ENCODE results near the gene TMEM74B.

Gene TMEM74B

DNA sequence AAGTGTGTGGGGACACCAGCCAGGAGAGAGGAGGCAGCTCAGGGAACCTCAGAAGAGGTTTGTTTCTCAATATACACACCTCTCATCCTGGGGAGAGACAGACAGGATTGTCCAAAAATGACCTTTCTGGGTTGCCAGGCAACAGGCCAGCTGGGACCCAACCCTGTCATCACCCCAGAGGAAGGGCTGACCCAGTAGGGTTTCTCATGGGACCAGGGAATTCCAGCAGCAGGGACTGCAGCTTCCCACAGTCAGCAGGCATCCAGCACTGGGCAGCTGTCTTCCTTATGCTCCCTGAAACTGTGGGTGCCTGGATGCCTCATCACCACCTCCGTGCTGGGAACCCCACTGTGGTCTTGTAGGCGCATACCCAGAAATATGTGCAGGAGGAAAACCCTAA is 19.8 kb upstream of the TMEM74B start:
- no peak for DNase-seq

DNA sequence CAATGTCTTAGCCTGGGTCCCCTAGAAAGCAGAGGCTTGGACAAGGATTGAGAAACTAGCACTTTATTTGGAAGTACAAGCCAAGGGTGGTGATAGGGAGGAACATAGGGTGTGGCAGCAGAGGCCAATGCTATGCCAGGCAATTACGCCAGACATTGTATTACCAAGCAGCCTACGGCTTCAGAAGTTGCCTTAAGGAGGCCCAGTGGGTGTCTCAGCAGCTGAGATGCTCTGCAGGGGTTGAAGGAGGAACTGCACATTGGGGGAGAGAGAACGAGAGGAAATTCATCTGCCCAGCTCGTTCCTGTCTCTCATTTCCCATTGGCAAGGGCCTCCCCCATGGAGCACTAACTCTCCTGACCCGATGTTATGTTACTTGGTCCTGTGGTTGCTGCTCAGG is 19.3 kb upstream of the TMEM74B start:
- no peak for DNase-seq

DNA sequence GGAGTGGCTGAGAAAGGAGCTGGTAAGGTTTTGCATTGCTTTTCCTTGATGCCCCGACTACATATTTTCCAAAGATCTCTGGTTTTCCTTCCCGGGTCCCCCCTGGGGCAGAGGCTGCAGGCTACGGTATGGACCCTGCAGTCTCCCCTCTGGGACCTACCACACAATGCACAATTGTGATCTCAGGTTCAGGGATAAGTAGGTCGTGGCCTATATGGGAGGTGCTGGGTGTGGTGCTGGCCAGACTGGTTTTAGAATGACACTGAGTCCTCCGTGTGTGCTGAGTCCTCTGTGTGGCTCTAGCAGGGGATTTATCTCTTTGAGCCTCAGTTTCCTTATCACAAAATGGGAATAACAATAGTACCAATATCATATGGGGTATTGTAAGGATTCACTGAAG is 18.8 kb upstream of the TMEM74B start:
- no peak for DNase-seq

DNA sequence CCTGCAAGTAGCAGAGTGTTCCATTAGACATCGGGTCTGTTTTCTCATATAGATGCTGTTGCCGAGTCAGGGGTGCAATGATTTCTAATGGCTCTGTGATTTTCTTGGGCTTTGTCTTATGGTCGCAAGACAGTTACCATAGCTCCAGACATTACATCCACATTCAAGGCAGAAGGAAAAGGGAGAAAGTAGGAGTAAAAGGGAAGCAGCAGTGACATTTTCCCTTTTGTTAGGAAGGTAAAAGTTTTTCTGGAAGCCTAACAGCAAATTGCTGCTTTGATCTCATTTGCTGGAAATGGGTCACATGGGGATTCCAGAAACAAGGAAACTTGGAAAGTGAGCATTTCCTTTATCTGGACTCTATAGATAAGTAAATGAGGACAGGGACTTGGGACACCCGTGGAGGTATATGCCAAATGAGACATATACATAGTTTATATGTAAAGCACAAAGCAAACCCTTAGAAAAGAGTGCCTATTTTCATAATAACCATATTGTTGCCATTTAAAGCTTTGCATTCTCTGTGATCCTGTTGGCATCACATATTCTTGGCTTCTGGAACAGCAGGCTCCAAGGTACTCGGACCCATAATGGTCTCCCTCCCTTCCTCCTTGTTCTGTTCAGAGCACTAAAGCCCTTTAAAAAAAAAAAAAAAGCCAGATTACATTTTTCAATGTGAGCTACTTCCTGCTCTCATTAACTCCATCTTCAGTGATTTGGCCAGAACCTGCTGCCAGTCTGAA is 18.2 kb upstream of the TMEM74B start, which contains the start of gene C20orf202:
TSS of gene C20orf202 (plus strand) at position 693 of the 743 bp plus-strand sequence. CDS start 132 bp downstream, outside the sequence.
- DNase-seq, result no peak

DNA sequence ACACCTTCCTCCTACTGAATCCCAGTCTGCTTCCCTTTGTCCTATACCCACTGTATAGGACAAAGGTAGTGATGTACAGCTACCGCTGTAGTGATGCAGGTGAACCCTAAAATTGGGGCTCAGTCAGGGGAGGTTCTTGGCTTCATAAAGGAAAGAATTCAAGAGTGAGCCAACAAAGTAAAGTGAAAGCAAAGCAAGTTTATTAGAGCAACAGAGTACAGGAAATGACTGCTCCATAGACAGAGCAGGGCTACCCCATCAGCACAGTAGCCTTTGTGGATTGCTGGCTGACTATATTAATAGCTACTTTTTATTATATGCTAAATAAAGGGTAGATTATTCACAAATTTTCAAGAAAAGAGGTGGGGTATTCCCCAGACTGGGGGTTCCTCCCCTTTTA is 15.2 kb upstream of the TMEM74B start:
- no peak for DNase-seq

DNA sequence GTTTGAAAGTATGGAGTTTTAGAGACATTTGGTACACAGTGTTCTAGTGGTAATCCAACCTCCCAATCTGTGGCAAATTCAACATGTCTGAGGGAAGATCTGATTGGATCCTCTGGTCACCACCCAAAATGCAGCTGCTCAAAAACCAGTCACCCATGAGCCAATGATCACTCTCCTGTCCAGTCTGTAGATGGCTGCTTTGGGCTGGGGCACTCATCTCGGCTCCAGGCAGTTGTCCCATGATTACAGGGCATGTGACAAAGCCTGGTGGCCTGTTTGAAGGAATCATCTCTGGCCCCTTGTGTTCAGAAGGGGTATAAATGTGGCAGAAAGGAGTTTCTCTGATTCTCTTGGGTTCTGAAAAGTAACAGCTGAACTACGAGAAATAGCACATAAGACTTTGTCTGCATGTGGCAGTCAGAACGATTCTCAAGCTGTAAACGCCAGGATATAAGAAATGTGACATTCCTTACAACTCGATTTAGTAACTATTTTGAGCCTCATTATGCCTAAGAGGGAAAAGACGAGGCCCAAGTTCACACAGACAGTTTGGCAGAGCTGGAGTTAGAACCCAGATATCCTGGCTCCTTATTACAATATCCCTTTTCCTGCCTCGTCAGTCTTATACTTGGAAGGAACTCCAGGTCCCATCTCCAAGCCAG is 14.6 kb upstream of the TMEM74B start:
- no peak for DNase-seq

DNA sequence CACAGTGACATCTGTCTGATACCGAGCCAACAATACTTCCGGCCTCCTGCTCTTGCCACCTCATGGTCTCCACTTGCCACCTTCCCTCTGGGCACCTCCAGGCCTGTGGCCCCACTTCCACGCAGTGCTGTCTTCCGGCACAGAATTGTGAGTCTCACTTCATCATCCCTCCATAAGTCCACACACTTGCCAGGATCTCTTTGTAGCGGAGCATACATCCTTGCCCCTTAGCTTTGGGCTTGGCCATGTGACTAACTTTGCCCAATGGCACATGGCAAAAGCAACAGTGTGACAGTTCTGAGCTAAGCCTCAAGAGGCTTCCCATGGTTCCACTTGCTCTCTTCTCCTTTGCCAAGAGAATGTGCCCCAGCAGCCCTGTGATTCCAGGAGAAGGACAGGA is 14.0 kb upstream of the TMEM74B start:
- DNase-seq, result no peak

DNA sequence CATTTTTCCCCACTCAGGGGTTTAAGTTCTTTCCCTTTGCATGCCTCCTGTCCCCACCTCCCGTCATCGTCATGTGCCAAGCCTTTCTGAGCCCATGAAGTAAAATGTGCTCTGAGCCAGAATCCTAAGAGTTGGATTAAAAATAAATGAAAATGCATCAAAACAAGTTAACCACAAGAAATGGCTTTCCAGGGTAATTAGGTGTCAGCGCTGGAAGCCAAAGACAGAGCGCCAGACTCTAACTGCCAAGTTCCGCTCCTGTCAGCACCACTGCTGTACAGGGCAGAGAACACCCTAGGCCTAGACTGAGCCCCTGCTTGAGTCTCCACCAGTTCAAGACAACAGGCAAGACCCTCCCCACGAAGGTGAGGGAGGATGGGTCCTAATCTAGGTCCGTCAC is 13.0 kb upstream of the TMEM74B start:
- no peak for DNase-seq

DNA sequence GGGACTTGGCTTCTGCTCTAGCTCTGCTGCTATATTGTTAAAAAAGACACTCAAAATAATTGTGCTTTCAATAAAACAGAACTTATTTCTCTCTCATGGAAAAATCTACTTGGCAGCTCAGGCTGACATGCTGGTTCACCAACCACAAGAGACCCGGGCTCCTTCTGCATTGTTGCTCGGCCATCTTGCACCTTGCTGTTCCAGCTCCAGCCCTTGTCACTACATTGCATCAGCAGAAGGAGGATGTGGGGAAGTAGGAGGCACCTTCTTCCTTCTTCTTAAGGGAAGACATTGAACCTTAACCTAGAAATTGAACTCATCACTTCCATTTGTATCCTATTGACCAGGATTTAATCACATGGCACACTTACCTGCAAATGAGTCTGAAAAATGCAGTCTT is 11.9 kb upstream of the TMEM74B start:
- DNase-seq, result no peak

DNA sequence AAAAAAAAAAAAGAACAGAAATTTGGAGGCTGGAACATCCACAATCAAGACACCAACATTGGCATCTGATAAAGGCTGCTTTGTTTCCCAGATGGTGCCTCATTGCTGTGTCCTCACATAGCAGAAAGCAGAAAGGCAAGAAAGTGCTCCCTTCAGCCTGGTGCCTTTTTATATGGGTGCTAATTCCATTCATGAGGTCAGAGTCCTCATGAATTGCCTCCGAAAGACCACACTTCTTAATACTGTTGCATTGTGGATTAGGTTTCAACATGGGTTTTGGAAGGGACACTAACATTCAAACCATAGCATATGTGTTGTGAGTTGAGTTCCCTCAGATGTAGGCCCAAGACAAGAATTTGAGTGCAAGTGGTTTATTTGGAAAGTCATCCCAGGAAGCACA is 10.4 kb upstream of the TMEM74B start:
- DNase-seq, result no peak

DNA sequence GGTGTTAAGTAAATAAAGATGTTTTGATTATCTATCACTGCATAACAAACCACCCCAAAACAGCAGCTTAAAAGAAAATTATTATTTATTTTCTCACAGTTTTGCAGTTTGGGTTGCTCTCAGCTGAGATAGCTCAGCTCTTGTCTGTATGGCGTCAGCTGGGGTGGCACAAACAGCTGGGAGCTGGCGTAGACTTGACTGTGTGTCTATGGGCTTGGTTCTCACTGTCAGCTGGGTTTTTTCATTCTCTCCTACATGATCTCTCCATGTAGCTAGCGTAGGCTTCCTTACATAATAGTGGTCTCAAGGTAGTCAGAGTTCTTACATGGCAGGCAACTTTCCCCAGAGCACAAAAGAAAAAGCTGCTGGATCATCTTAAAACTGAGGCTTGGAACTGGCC is 6.5 kb upstream of the TMEM74B start:
- no peak for DNase-seq

DNA sequence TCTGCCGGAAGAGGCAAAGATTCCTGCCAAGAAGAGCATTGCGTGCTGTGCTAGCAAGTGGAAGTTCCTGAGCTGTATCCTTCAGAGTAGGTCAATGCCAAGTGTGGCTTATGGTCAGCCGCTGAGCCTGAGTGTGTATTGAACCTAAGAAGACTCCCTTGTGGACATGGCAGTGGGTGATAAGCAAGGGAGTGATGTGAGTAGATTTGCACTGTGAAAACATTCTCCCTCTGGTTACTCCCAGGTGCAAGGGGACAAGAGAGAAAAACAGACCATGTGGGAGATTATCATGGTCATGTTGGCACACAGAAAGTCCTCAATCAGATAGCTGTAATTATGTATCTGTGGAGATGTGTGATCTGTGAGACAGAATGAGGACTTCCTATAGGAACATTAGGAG is 6.1 kb upstream of the TMEM74B start:
- no peak for DNase-seq

DNA sequence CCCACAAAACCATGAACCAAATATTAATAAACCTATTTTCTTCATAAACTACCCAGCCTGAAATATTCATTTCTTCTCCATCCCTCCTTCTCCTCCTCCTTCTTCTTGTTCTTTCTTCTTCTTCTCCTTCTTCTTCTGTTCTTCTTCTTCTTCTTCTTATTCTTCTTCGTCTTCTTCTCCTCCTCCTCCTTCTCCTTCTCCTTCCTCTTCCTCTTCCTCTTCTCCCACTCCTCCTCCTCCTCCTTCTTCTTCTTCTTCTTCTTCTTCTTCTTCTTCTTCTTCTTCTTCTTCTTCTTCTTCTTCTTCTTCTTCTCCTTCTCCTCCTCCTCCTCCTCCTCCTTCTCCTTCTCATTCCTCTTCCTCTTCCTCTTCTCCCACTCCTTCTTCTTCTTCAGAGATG is 5.0 kb upstream of the TMEM74B start:
- no peak for DNase-seq

DNA sequence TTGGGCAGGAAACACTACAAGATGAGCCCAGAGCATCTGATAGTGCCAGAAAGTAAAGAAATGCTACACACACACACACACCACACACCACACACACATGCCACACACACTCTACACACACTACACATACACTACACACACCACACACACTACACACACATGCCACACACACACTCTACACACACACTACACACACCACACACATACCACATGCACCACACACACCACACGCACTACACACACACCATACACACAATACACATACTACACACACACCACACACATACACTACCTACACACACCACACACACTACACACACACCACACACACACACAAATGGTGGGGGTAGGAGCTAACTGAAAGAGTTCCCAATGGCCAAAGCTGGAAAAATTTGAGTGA is 3.6 kb upstream of the TMEM74B start:
- DNase-seq, result no peak

DNA sequence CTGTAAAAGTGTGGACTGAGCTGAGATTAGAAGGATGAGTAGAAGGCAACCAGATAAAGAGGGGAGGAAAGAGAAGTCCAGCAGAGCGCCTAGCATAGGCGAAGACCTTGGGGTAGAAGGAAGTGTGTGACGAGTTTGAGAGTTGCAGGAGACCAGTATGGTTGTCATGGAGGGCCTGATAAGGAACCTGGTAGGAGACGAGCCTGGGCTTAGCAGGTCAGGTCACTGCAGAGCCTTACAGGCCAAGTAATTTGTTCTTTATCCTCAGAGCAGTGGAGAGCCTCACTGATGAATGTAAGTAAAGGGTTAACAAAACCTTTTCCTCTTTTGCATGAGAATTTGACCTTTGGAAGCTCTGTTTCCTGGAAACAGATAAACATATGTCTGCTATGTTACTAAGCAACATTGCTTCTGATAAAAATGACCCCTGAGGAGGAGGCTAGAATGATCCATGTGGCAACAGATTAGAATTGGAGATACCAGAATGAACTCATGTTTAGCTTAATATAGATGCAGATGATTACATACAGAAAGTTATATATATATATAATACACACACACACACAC is 2.9 kb upstream of the TMEM74B start:
- DNase-seq, result no peak

DNA sequence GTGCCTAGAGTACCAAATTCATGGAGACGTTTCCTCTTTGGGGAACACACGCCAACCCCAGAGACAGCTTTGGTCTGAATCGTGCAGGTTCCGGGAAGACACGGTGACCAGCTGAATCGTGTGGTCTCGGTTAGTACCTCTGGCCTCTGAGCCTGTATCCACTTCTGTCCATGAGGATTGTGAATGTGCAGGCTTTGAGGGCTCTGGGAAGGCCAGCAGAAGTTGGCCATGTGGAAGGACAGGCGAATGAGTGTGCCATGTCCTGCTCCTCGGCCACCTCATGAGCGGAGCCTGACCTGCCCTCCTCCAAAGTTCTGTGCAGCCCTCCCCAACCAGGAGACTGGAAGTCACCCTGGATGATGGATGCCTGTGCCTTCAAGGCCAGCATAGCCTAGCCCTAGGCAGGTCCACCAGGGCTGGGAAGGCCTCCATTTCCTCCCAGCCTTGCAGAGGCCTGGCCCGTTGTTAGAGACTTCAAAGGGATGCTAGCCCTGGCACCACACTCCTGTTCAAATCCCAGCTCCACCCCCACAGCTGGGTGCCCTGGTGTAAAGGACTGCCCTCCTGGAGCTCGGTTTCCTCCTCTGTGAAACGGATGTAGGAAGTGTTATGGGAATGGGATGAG is 1.7 kb upstream of the TMEM74B start:
- no peak for DNase-seq

DNA sequence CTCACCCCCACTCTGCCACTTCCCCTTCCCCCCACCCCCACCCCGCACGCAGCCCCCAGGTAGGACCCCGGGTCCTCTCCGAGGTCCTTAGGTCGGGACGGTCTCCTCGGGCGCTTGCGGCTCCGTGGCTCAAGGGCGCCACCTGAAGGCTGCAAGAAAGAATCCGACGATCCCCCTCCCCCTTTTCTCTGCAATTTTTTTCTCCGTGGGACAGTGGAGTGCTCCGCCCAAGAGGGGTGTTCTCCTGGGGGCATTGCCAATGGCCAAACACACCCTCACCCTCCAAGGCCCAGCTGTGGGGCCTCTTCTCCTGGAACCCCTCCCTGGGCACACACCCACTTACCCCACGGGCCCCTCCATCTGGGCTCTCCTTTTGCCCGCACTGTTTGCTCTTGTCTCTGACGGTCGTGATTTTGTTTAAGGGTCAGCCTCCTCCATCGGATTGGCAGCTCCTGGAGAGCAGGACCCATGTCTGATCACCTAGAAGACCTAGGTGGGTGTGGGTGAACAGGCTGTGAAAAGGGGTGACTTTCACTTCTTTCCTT is 1.1 kb upstream of the TMEM74B start:
- DNase-seq, result peak; percentile 29

DNA sequence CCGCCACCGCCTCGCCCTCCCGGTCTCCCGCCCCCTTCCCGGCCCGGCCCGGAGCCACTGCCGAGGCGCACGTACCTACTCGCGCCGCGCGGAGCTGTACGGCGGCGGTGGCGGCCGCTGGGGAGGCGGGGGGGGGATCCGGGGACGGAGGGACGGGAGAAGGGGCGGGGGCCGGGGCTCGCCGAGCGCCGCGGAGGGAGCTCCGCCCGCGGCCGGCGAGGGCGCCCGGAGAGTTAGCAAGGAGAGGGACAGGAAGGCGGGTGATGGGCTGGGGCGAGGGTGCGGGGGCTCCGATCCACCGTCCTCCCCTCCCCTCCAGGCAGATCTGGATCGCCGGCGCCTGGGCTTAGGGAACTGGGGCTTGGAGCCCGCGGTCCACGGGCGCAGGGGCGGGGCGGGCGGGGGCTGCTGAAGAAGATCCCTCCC is 548 bp upstream of the TMEM74B start:
- no peak for DNase-seq

DNA sequence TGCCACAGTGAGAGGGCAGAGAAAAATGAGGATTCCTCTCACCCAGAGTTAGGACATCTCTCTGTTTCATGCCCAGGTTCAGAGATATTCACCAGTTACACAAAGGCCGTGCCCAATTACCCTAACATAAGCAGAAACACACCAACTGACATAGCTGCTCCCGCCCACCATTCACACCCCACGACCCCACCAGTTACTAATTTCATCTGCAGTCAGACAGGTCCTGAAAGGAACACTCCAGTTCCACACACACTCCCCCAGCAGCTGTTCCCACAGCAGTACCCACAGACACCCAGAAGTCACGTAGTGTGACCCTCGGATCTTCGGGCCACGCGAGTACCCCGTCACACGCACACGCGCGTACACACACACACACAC is 532 bp downstream of the TMEM74B start:
- DNase-seq, result no peak

DNA sequence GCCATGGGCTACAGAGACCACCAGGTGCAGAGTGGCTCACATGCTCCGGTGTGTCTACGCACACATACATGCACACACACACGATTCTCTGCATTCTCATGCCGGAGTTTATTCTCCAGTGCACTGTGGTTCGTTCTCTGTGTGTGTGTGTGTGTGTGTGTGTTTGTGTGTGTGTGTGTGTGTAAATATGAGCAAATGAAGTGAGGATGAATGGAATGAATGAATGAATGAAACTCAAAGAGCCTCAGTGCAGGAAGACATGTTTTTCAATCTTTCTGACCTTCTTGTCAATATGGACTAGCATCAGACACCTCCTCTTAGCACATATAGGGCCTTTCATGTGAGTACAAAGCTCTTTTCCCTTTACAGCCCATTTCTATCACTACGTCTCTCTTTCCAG is 1.6 kb downstream of the TMEM74B start:
- no peak for DNase-seq

DNA sequence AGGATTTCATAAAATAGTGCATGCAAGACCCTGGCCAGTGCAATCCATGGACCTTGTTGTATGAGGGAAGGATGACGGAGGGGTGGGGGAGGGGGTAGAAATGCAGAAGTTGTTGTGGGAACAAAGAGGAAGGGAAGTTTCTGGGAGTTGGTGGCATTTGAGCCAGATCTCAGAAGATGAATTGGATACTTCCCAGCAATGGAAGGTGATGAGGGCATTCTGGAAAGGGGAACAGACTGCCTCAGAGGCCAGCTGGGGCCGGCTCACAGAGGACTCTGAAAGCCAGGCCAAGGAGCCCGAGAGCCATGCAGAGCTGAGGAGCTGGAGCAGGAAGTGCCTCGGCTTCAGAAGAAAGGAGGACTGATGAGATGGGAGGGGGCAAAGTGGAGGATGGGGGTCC is 2.7 kb downstream of the TMEM74B start:
- no peak for DNase-seq

DNA sequence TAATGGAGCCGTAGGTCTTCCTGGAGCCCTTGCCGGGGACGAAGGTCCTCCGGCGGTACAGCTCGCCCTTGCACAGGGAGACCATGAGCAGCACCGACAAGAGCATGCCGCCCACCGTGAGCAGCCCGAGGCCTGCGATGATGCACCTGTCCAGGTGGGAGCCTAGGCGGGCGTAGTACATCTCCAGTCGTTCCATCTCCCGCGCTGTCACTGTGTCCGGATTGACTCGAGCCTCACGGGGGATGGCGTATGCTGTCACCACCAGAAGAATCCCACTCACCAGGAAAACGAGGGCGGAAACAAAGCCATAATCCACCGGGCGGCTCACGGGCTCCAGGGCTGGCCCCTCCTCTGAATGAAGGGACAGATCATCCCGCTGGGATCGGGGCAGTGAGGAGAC is 3.8 kb downstream of the TMEM74B start:
- no peak for DNase-seq

DNA sequence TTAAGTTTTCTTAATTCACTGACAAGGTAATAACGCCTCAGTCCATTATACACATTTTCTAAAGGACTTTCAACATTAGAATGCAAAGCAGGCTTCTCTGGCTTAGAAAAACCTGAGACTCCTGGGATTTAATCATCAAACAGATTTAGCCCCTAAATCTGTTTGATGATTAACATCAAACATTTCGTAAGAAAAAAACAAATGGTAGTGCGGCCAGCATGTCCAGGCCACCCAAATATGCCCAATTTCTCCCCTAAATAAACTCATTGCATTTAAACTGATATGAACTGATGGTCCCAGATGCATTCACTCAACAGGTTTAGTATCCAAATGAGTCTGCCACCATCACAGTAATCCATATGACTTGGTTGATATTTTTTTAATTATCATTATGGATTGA is 6.2 kb downstream of the TMEM74B start:
- no peak for DNase-seq

DNA sequence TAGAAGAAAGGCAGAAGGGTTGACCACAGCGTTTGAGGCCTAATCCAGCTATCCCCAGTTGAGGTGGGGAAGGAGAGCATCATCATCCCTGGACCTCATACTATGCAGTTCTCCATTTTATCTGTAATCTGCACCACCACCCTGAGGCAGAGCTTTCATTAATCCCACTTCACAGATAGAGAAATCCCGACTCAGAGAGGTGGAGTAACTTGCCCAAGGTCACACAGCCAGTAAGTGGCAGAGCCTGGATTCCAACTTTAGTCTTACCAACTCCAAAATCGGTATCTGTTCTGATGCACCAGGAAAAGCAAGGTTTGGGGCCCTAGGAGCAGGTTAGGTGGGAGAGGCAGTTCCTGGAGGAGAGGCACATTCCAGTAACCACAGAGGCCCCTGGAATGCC is 6.7 kb downstream of the TMEM74B start:
- no peak for DNase-seq
